Activated CD4-positive, alpha-beta T cell treated with anti-CD3 and anti-CD28 coated beads for 24 hours (primary cell): ENCODE data around the gene IQGAP1.
"Not testable (repeated sequence)": the region's sequence is repeated elsewhere in the genome, so short reads cannot be mapped to it uniquely, and the experiment has no call there.

Experiments used
- DNase-seq, 2 donors: peaks; one replicate each; pipeline ENCODE4 v3.0.0-alpha.2; 2020; ENCODE audit warnings: low read depth in 2 of 2

IQGAP1 gene

GRCh38 chr15:90487186-90487585 lies 99.1 kb downstream of the IQGAP1 start:
- no peak for DNase-seq

GRCh38 chr15:90489514-90489913 lies 101.5 kb downstream of the IQGAP1 start:
- DNase-seq: no peak

- DNase-seq: no peak
These were observed 101.9 kb downstream of the IQGAP1 start for GRCh38 chr15:90489944-90490343.

GRCh38 chr15:90493647-90494046 lies 105.6 kb downstream of the IQGAP1 start:
- DNase-seq: no peak

- DNase-seq: no peak
These were observed 107.0 kb downstream of the IQGAP1 start for GRCh38 chr15:90495067-90495466.

- DNase-seq: no peak
These were observed 108.7 kb downstream of the IQGAP1 start for GRCh38 chr15:90496791-90497190.

GRCh38 chr15:90497376-90497775 lies 109.3 kb downstream of the IQGAP1 start:
- no peak for DNase-seq

- no peak for DNase-seq
These were observed 109.9 kb downstream of the IQGAP1 start for GRCh38 chr15:90497912-90498311.

- DNase-seq: no peak
These were observed 112.1 kb downstream of the IQGAP1 start for GRCh38 chr15:90500171-90500570.

- DNase-seq: no peak
These were observed 113.9 kb downstream of the IQGAP1 start for GRCh38 chr15:90501898-90502297.

- DNase-seq: not testable (repeated sequence)
These were observed 122.7 kb downstream of the IQGAP1 start for GRCh38 chr15:90510781-90511180.

- not testable (repeated sequence) for DNase-seq
These were observed 123.2 kb downstream of the IQGAP1 start for GRCh38 chr15:90511211-90511618.

- no peak for DNase-seq
These were observed 124.2 kb downstream of the IQGAP1 start for GRCh38 chr15:90512276-90512675.

- DNase-seq: no peak
These were observed 124.9 kb downstream of the IQGAP1 start for GRCh38 chr15:90512981-90513380.

GRCh38 chr15:90513448-90513847 lies 125.4 kb downstream of the IQGAP1 start:
- no peak for DNase-seq

GRCh38 chr15:90513893-90514292 lies 125.9 kb downstream of the IQGAP1 start:
- DNase-seq: not testable (repeated sequence)

GRCh38 chr15:90519688-90520087 lies 131.6 kb downstream of the IQGAP1 start:
- DNase-seq: no peak

GRCh38 chr15:90520365-90520764 lies 132.3 kb downstream of the IQGAP1 start:
- DNase-seq: no peak

GRCh38 chr15:90523373-90523772 lies 135.3 kb downstream of the IQGAP1 start:
- no peak for DNase-seq

- DNase-seq: not testable (repeated sequence)
These were observed 136.2 kb downstream of the IQGAP1 start for GRCh38 chr15:90524018-90524803.

GRCh38 chr15:90529011-90529370 lies 140.9 kb downstream of the IQGAP1 start:
- DNase-seq: peak in 1 of 2 donors; percentile 4

GRCh38 chr15:90529371-90530249 lies 141.6 kb downstream of the IQGAP1 start, which contains the start of gene CRTC3:
CRTC3 (plus strand) TSS chr15:90529923; CDS start chr15:90530072, 149 bp downstream.
- peak; percentile 27 to 30 for DNase-seq
